GM12892 (cell line): ENCODE measurements around the gene KLF7.

Experiments
- POLR2A ChIP-seq: IDR thresholded peaks from 2 replicates; pipeline ENCODE4 v1.6.1; 2011; ENCODE audit warnings: low read depth, low read length, control low read depth
- POLR2AphosphoS5 ChIP-seq: IDR thresholded peaks from 2 replicates; pipeline ENCODE4 v1.6.1; 2011; ENCODE audit warnings: low read depth, low read length, control low read depth

- TF ChIP-seq POLR2AphosphoS5 (no peak), POLR2A (no peak)
Observed at GRCh38 chr2:207091176-207091575, 74.6 kb downstream of the KLF7 start.
